ENCODE data around the gene GEMIN7.

Gene GEMIN7, protein sequence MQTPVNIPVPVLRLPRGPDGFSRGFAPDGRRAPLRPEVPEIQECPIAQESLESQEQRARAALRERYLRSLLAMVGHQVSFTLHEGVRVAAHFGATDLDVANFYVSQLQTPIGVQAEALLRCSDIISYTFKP

DNA sequence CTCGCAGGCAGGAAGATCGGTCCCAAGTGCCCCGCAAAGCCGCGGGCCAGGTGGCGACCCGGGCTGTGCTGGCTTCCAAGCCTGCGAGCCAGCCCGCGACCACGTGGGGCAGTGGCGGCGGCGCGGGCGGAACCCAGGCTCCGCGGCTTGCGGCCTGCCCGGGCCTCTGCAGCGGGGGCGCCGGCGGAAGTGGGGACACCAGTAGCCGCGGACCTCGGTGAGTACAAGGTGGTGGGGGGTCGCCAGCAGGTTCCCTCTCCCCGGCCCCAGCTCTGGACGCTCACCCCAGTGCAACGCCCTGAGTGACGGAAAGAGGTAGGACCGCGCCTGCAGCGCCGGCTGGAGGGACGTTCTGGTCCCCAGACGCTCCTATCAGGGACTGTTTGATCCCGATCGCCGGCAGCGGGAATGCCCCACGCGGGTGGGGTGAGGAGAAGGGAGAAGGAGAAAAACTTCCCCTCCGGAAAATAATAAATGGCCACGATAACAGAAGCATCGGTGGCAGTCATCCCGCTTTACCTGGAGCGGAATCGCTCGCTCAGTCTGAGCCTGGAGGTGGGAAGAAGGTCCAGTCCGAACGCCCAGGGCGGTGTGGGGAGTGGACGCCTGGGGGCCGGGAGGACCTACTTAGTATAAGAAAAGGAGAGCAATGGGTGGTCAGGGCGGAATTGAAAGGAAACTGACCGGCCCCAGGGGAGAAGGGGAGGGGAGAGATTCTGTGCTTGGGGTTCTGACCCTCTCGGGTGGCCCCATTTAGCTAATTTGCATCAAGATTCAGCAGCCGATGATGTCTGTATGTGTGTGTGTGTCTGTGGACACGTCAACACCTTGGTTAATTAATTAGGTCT lies at the start of gene GEMIN7:
Gene GEMIN7, plus strand, starts transcription at position 198 of the 848 bp plus-strand sequence. CDS start 10,855 bp downstream, outside the sequence.
- DNase-seq: peak; percentile 64

GRCh38 chr19:45030825-45031224 lies 48.2 kb upstream of the GEMIN7 start:
- no peak for DNase-seq

DNA sequence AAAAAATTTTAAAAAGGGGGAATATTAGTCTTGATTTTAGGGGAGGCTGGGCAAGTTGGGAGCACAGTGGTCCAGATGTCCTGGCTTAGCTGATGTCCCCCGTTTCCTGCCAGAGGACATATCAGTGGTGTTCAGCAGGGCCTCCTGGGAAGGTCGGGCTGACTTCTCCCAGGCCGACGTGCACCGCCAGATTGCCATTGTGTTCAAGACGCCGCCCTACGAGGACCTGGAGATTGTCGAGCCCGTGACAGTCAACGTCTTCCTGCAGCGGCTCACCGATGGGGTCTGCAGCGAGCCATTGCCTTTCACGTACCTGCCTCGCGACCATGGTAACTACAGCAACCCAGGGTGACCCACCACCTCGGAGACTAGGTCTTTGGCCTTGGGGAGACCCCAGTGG lies 46.6 kb upstream of the GEMIN7 start:
- DNase-seq: no peak

DNA sequence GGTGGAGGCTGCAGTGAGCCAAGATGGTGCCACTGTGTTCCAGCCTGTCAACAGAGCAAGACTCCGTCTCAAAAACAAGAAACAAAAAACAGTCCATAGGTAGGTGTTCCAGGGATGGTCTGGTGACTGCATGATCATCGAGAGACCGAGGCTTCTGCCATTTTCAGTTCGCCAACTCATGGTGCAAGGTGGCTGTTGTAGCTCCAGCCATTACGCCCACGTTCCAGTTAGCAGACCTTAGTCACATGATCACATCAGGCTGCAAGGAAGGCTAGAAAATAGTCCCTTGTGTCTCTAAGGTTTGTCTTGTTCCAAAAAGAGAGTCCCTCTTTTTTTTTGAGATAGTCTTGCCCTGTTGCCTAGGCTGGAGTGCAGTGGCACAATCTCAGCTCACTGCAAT lies 43.3 kb upstream of the GEMIN7 start:
- DNase-seq: no peak

- no peak for DNase-seq
Measured at GRCh38 chr19:45037393-45038169, 41.5 kb upstream of the GEMIN7 start.

DNA sequence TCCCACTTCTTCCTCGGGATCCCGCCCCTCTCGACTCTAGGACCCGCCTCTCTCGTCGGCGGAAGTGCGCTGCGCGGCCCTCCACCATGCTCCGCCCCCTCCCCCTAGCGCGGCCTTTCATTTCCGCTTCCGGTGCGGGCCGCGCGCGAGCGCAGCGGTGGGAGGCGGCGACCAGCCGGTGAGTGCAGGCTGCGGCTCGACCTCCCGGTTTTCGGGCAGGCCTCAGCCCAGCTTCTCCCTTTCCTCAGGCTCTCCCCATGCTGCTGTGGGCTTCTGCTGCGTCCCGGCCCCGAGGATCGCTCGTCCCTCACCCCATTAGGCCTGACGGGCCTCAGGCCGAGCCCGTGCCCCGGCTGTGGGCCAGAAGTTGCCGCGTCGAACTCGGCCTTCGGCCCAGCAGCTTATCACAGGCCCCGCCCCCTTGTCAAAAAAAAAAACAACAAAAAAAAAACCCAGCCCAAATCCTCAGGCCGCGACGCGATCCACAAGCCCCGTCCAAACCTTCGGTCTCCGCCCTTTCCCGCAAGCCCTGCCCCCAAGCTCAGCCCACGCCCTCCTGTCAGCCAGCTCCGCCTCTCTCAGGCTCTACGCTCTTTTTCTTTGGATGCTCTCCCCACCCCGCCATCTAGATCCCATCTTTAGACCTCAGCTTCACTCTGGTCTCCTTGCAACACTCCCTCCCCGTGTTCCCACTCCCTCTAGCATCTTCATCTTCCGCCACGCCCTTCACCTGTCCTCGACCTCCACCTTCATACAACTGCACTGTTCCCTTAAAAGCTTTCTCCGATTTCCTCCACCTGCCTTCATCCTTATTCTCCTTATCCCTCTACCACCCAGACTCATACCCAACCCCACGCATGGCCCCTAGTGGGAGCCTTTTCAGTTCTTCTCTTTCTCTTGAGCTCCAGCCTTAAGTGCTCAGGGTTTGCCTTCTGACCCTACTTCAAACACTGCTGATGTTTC lies 39.8 kb upstream of the GEMIN7 start, which contains the start of gene CLASRP:
Gene CLASRP, plus strand, starts transcription at position 115 of the 963 bp plus-strand sequence. CDS start 1,168 bp downstream, outside the sequence.
- DNase-seq: peak; percentile 86

- DNase-seq: no peak
Measured at GRCh38 chr19:45040059-45040771, 38.8 kb upstream of the GEMIN7 start.

- no peak for DNase-seq
Measured at GRCh38 chr19:45041125-45041524, 37.9 kb upstream of the GEMIN7 start.

DNA sequence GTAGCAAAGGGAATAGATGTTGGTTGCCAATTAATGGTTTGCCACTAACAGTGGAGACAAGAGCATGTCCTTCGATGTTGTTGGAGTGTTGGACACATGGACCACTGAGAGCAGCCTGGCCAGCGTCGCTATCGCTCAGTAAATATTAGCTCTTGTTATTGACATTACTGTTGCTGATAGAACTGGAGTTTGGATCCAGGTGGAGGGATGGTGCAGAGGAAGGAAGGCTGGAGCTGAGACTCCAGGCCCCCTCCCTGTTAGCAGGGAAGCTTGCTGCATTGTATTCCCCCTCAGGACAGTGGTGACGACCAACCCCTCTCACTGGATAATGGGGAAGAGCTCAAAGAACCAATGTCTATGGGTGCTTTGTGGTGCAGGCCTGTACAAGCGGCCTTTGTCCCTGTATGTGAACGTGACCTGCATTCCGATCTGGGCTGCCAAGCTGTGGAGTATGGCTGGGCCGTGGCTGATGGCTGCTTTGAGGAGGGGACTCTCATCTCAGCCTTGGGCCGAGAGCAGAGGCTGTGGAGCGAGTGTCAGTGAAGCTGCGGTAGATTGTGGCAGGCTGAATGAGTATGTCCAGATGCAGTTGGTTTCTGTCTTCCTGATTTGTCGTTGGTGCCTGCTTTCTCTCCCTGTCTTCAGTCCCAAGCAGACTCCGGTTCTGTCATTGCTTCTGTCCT lies 33.2 kb upstream of the GEMIN7 start:
- no peak for DNase-seq

GRCh38 chr19:45046355-45046754 lies 32.7 kb upstream of the GEMIN7 start:
- no peak for DNase-seq

DNA sequence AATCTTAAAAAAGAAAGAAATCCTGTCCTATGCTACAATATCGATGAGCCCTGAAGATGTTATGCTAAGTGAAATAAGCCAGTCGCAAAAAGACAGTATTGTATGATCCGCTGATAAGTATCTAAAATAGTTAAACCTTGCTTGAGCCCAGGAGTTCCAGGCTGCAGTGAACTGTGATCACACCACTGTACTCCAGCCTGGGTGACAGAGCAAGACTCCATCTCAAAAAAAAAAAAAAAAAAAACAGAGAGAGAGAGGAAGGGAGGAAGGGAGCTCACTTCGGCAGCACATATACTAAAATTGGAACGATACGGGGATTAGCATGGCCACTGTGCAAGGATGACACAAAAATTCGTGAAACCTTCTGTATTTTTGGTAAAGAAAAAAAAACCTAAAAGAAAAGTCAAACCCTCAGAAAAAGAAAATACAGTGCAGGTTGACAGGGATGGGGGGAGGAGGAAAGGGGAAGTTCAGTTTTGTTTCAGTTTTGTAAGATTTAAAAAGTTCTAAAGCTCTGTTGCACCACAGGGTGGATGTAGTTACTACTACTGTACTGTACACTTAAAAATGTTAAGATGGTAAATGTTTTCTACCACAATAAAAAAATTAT lies 31.8 kb upstream of the GEMIN7 start:
- DNase-seq: no peak

DNA sequence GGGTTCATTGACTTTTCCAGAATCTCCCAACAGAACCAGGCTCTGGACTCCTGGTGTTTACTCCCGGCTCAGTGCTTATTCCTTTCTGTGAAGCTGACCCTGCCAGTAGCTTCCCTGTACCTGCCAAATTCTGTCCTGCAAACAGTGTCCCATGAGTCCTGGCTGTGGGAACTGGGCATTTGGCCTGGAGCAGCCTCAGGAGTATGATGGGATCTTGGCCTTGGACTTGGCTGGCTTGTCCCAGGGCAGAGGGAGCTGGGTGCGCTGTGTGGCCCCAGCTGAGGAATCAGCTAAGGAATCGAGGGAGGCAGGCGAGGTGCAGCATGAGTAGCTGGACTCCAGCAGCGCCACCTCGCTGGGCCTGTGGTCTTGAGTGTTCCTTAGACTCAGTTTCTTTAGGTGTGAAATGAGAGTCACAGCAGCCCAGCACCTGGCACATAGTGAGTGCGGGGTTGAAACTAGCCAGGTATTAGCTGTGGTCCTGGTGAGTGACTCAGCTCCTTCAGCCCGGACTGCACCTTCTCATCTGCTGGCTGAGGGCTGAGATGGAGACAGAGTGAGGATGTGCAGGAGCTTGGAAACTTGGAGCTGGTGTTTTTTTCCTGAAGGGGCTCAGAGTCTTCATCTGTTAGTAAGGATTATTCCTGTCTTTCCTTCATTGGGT lies 29.9 kb upstream of the GEMIN7 start:
- DNase-seq: no peak

- no peak for DNase-seq
Measured at GRCh38 chr19:45050036-45050435, 29.0 kb upstream of the GEMIN7 start.

DNA sequence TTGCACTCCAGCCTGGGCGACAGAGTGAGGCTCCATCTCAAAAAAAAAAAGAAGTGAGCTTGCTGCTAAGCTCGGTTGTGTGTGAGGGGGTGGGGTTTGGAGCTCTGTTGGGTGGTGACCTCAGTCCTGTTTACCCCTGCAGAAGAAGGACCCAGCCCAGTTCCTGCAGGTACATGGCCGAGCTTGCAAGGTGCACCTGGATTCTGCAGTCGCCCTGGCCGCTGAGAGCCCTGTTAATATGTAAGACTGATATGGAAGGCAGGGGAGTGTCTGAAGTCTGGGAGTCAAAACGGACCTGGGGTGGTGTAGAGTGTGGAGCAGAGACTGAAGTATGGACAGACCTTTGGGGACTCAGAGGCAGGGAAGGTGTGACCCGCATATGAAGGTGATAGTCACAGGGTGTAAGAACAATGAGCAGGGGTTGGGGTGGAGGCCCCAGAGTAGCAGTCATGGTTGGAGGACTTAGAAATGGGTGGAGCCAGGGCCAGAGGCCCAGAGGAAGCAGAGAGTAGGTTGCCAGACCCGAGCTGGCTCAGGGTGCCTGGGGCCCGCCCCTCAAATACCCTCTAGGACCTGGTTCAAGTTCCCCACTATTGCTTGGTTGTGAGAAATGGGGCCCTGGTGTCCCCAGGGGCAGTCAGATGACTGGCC lies 27.0 kb upstream of the GEMIN7 start:
- DNase-seq: no peak

- no peak for DNase-seq
Measured at GRCh38 chr19:45056831-45057230, 22.2 kb upstream of the GEMIN7 start.

DNA sequence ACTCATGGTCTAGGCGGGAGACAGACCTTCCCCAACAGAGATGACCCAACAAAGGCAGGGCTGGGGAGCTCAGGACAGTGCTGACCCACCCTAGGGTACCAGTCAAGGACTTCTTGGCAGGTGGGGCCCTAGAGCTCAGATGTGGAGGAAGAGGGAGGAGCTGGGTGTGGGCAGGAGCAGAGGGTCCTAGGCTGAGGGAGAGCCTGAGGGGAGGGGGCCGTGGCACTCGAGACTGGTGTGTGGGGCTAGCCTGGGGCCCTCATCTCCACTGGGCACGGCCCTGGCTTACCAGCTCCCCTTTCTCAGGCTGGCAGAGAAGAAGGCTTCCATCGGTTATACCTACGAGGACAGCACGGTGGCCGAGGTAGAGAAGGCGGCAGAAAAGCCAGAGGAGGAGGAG lies 21.6 kb upstream of the GEMIN7 start:
- no peak for DNase-seq

- DNase-seq: no peak
Measured at GRCh38 chr19:45058622-45059159, 20.4 kb upstream of the GEMIN7 start.

- peak; percentile 74 for DNase-seq
Measured at GRCh38 chr19:45059258-45059965, 19.6 kb upstream of the GEMIN7 start.

DNA sequence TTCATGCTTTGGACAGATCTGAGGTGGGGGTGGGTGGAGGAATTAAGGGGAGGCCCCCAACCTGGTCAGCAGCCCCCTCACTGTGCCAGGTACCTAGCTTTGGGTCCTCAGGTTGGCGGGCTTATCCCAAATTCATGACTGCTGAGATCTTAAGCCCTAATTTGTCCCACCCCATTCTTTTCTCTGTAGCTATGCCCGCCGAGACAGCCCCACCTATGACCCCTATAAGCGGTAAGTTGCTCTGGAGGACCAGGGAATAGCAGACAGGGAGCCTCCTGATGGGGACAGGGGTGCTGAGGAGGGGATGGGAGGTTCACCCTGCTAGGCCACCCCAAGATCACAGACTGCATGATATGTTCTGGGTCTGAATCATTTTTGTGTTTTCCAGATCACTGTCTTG lies 17.1 kb upstream of the GEMIN7 start:
- no peak for DNase-seq

Data from activated T-cell treated with anti-CD3 and anti-CD28 coated beads for 4 hours (primary cell).